Sigmoid colon (tissue), 7 donors: ENCODE measurements around the gene ELP2. TPM values are rescaled to one million over a fixed set of nuclear protein-coding genes. Genes with fewer than 3 reads are reported as not detected.

Source experiments
- DNase-seq: peaks from one replicate; pipeline ENCODE4 v3.0.0-alpha.2; 2019
- H3K27ac ChIP-seq, 4 donors: fragments of 200-600 bp; sonication (generic); one replicate each; pipeline ENCODE4 v1.5.1; 2016 to 2019; ENCODE audit warnings: mild to moderate bottlenecking in 1 of 4
- H3K27me3 ChIP-seq, 3 donors: fragments of 200-600 bp; sonication (generic); one replicate each; pipeline ENCODE4 v1.5.1; 2019; ENCODE audit warnings: mild to moderate bottlenecking in 1 of 3
- H3K36me3 ChIP-seq, 4 donors: fragments of 200-600 bp; sonication (generic); one replicate each; pipeline ENCODE4 v1.5.1; 2016 to 2019
- H3K4me1 ChIP-seq, 4 donors: fragments of 200-600 bp; sonication (generic); one replicate each; pipeline ENCODE4 v1.5.1; 2017 to 2019
- H3K4me3 ChIP-seq, 4 donors: fragments of 200-600 bp; sonication (generic); one replicate each; pipeline ENCODE4 v1.5.1; 2017 to 2019; ENCODE audit warnings: mild to moderate bottlenecking in 2 of 4, moderate library complexity in 1 of 4
- H3K9me3 ChIP-seq, 4 donors: fragments of 200-600 bp in 3 of 4; sonication (generic) in 3 of 4; one replicate each; pipeline versions ENCODE4 v1.5.1 to v1.6.1; 2013 to 2019
- EP300 ChIP-seq, 4 donors: sonication (generic); formaldehyde crosslinking; IDR thresholded peaks; one replicate each; pipeline ENCODE4 v1.6.1; 2017; ENCODE audit warnings: antibody characterized with exemption in 4 of 4
- POLR2A ChIP-seq, 2 donors: fragments of 450-650 bp; IDR thresholded peaks; one replicate each; pipeline ENCODE4 v1.6.1; 2016; ENCODE audit warnings: antibody characterized with exemption in 2 of 2, mild to moderate bottlenecking in 2 of 2, moderate library complexity in 2 of 2
- POLR2AphosphoS5 ChIP-seq, 4 donors: sonication (generic); formaldehyde crosslinking; IDR thresholded peaks; one replicate each; pipeline ENCODE4 v1.6.1; 2017; ENCODE audit warnings: antibody characterized with exemption in 4 of 4
- WGBS, 2 donors: extraction: QIAGEN DNeasy Blood & Tissue Kit; methylation state at CpG; one replicate each; pipeline ENCODE4 v1.1.7; 2013; 5-methylcytosine and 5-hydroxymethylcytosine counted together
- intact Hi-C: fragments of 100-400 bp; cut with DNase I; formaldehyde crosslinking; loops from one replicate; pipeline ENCODE4 v1.15.1; 2023
- polyA plus RNA-seq, 3 donors: library from polyadenylated mRNA; stranded (reverse); fragments of 200-250 nt; gene quantifications; one replicate each; pipeline ENCODE4 v1.2.3, GENCODE V29; 2013
- total RNA-seq, 4 donors: library from RNA; depleted of rRNA; stranded (reverse); fragments of >200 nt; gene quantifications; one replicate each; pipeline ENCODE4 v1.1.0, GENCODE V29; 2016
- TF ChIP-seq, protein P1 (sequence below), 4 experiments: fragments of 450-650 bp in 3 of 4; fragments of 200-600 bp in 1 of 4; IDR thresholded peaks; one replicate each; pipeline ENCODE4 v1.5.1; 2016 to 2019; ENCODE audit warnings: antibody characterized with exemption in 4 of 4, mild to moderate bottlenecking in 3 of 4, moderate library complexity in 2 of 4
- donor health status: healthy with polysubstance abuse.
- donor health status: Bipolar disorder and iron deficiency.
- donor health status: healthy.

Gene ELP2
- total and polyA plus RNA-seq, 7 donors: 14.3 to 77.2 (median 51.7) TPM

- Histone ChIP-seq H3K4me3 (no peak overlapping the region), H3K4me1 (no peaks in the 10 kb centered on the region), H3K36me3 (peaks cover 0 to 48% (median 10%) of the 10 kb centered on the region in 4 donors), H3K27me3 (no peaks in the 10 kb centered on the region), H3K9me3 (no peaks in the 10 kb centered on the region), H3K27ac (no peak overlapping the region)
- intact Hi-C loops: no loop called here
- DNase-seq: no peak
- WGBS, 2 donors: 44 to 49% methylated on average over 2 of the region's 2 CpGs
- TF ChIP-seq EP300 (IDR thresholded peaks at IDR 0.05) (no peak), POLR2A (IDR thresholded peaks at IDR 0.05) (no peak), POLR2AphosphoS5 (IDR thresholded peaks at IDR 0.05) (no peak)
- TF ChIP-seq, protein P1, sequence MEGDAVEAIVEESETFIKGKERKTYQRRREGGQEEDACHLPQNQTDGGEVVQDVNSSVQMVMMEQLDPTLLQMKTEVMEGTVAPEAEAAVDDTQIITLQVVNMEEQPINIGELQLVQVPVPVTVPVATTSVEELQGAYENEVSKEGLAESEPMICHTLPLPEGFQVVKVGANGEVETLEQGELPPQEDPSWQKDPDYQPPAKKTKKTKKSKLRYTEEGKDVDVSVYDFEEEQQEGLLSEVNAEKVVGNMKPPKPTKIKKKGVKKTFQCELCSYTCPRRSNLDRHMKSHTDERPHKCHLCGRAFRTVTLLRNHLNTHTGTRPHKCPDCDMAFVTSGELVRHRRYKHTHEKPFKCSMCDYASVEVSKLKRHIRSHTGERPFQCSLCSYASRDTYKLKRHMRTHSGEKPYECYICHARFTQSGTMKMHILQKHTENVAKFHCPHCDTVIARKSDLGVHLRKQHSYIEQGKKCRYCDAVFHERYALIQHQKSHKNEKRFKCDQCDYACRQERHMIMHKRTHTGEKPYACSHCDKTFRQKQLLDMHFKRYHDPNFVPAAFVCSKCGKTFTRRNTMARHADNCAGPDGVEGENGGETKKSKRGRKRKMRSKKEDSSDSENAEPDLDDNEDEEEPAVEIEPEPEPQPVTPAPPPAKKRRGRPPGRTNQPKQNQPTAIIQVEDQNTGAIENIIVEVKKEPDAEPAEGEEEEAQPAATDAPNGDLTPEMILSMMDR (IDR thresholded peaks at IDR 0.05): no peak
These were observed 21.5 kb upstream of the ELP2 start for GRCh38 chr18:36108196-36108595.

DNA sequence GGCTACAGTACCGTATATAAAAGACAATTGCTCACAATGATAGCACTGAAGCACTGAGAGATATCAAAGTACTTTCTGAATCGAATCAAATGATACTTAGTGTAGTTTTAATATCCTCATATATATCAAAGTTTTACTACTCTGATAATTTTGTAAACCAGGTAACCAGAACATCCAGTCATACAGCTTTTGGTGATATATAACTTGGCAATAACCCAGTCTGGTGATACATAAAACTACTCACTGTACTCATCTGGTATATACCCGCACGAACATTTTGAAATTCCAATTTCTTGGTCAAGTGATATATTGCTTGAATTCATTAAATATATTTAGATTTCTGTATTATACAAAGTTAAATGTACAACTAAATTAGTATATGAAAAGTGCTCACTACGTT lies 21.1 kb upstream of the ELP2 start:
- H3K27ac ChIP-seq: no peak overlapping the region
- H3K4me3 ChIP-seq: no peak overlapping the region
- intact Hi-C loops: no loop called here
- no peak for DNase-seq
- 63 to 87% methylated on average over 5 of the region's 5 CpGs for WGBS, 2 donors
- H3K27me3 ChIP-seq: no peaks in the 10 kb centered on the region
- no peaks in the 10 kb centered on the region for H3K9me3 ChIP-seq
- peaks cover 0 to 52% (median 11%) of the 10 kb centered on the region in 4 donors for H3K36me3 ChIP-seq
- TF ChIP-seq POLR2AphosphoS5 (IDR thresholded peaks at IDR 0.05) (no peak), EP300 (IDR thresholded peaks at IDR 0.05) (no peak), POLR2A (IDR thresholded peaks at IDR 0.05) (no peak)
- TF ChIP-seq, protein P1 (IDR thresholded peaks at IDR 0.05): no peak
- H3K4me1 ChIP-seq: no peaks in the 10 kb centered on the region

- no peak for TF ChIP-seq POLR2AphosphoS5 (IDR thresholded peaks at IDR 0.05)
- TF ChIP-seq POLR2A (IDR thresholded peaks at IDR 0.05): no peak
- TF ChIP-seq EP300 (IDR thresholded peaks at IDR 0.05): no peak
- TF ChIP-seq, protein P1 (IDR thresholded peaks at IDR 0.05): no peak
These were observed 20.0 kb upstream of the ELP2 start for GRCh38 chr18:36109737-36110136.

GRCh38 chr18:36112302-36112701 lies 17.4 kb upstream of the ELP2 start:
- intact Hi-C loops: no loop called here
- Histone ChIP-seq H3K36me3 (peaks cover 0 to 82% (median 21%) of the 10 kb centered on the region in 4 donors), H3K4me3 (no peak overlapping the region)

More at GRCh38 chr18:36109737-36110136, 20.0 kb upstream of the ELP2 start:
- no peak overlapping the region for H3K27ac ChIP-seq
- DNase-seq: no peak
- 99 to 100% methylated on average over 1 of the region's 1 CpG for WGBS, 2 donors
- peaks cover 0 to 64% (median 18%) of the 10 kb centered on the region in 4 donors for H3K36me3 ChIP-seq
- intact Hi-C loops: no loop called here
- no peaks in the 10 kb centered on the region for H3K9me3 ChIP-seq
- no peak overlapping the region for H3K4me3 ChIP-seq
- no peaks in the 10 kb centered on the region for H3K27me3 ChIP-seq
- no peaks in the 10 kb centered on the region for H3K4me1 ChIP-seq

More at GRCh38 chr18:36112302-36112701, 17.4 kb upstream of the ELP2 start:
- Histone ChIP-seq H3K9me3 (no peaks in the 10 kb centered on the region), H3K27me3 (no peaks in the 10 kb centered on the region), H3K4me1 (no peaks in the 10 kb centered on the region), H3K27ac (no peak overlapping the region)
- no peak for DNase-seq
- TF ChIP-seq, protein P1 (IDR thresholded peaks at IDR 0.05): no peak
- TF ChIP-seq POLR2A (IDR thresholded peaks at IDR 0.05): no peak
- no peak for TF ChIP-seq POLR2AphosphoS5 (IDR thresholded peaks at IDR 0.05)
- no peak for TF ChIP-seq EP300 (IDR thresholded peaks at IDR 0.05)
